ENCODE results near the gene ITPKB. TPM values are rescaled to one million over a fixed set of nuclear protein-coding genes. Genes with fewer than 3 reads are reported as not detected.
"Not testable (repeated sequence)": the region's sequence is repeated elsewhere in the genome, so short reads cannot be mapped to it uniquely, and the experiment has no call there.

The ITPKB gene
- total RNA-seq, 1 experiment from 2014 or later = 2.3 TPM

GRCh38 chr1:226754793-226755533, 15.9 kb upstream of the ITPKB start:
- no peak for DNase-seq (ENCODE audit: low read depth)

GRCh38 chr1:226754097-226754496, 15.0 kb upstream of the ITPKB start:
- no peak for DNase-seq (ENCODE audit: low read depth)

GRCh38 chr1:226751703-226752102, 12.6 kb upstream of the ITPKB start:
- no peak for DNase-seq (ENCODE audit: low read depth)

- DNase-seq (ENCODE audit: low read depth) = no peak
Observed at GRCh38 chr1:226751214-226751613, 12.1 kb upstream of the ITPKB start.

GRCh38 chr1:226749467-226749866, 10.4 kb upstream of the ITPKB start:
- DNase-seq (ENCODE audit: low read depth) = no peak

GRCh38 chr1:226748306-226748705, 9.2 kb upstream of the ITPKB start:
- DNase-seq (ENCODE audit: low read depth) = no peak

GRCh38 chr1:226747519-226748263, 8.6 kb upstream of the ITPKB start:
- DNase-seq (ENCODE audit: low read depth) = not testable (repeated sequence)

- DNase-seq (ENCODE audit: low read depth) = no peak
Observed at GRCh38 chr1:226743259-226743658, 4.2 kb upstream of the ITPKB start.

GRCh38 chr1:226741009-226741408, 1.9 kb upstream of the ITPKB start:
- DNase-seq (ENCODE audit: low read depth) = peak; percentile 14

GRCh38 chr1:226739696-226740065, 599 bp upstream of the ITPKB start:
- DNase-seq (ENCODE audit: low read depth) = no peak

- peak; percentile 51 for DNase-seq (ENCODE audit: low read depth)
Observed at GRCh38 chr1:226738421-226738994, 574 bp downstream of the ITPKB start.

GRCh38 chr1:226737819-226738420, 1.2 kb downstream of the ITPKB start:
- peak; percentile 60 for DNase-seq (ENCODE audit: low read depth)

- DNase-seq (ENCODE audit: low read depth) = no peak
Observed at GRCh38 chr1:226736908-226737818, 1.9 kb downstream of the ITPKB start.

GRCh38 chr1:226736001-226736907, 2.8 kb downstream of the ITPKB start:
- DNase-seq (ENCODE audit: low read depth) = no peak

GRCh38 chr1:226735576-226735975, 3.5 kb downstream of the ITPKB start:
- DNase-seq (ENCODE audit: low read depth) = no peak

GRCh38 chr1:226734611-226735153, 4.4 kb downstream of the ITPKB start:
- no peak for DNase-seq (ENCODE audit: low read depth)

GRCh38 chr1:226733876-226734275, 5.2 kb downstream of the ITPKB start:
- no peak for DNase-seq (ENCODE audit: low read depth)

GRCh38 chr1:226733304-226733703, 5.8 kb downstream of the ITPKB start:
- DNase-seq (ENCODE audit: low read depth) = no peak

- no peak for DNase-seq (ENCODE audit: low read depth)
Observed at GRCh38 chr1:226732856-226733291, 6.2 kb downstream of the ITPKB start.
